WTC11 (cell line): ENCODE measurements around the gene RIPOR3. TPM values are rescaled to one million over a fixed set of nuclear protein-coding genes. Genes with fewer than 3 reads are reported as not detected.

Source experiments
- ATAC-seq: fragments of 200-7000 bp; cut with Tn5 transposase; 2 replicates; pipeline ENCODE4 v1.10.0; 2021; ENCODE audit warnings: mild to moderate bottlenecking, moderate library complexity
- CTCF ChIA-PET: fragments of 300-600 bp; sonication (Branson Sonifier 250); formaldehyde crosslinking; loops from one replicate; lab custom pipeline; 2021; ENCODE audit warnings: antibody characterized with exemption; lab: Charles Lee
- POLR2A ChIA-PET: fragments of 350-600 bp; sonication (Branson Sonifier 250); formaldehyde crosslinking; loops from one replicate; lab custom pipeline; 2021; ENCODE audit warnings: antibody characterized with exemption; lab: Charles Lee
- DNase-seq: peaks from one replicate; pipeline ENCODE4 v3.0.0; 2021; ENCODE audit warnings: low spot score
- H3K27ac Mint-ChIP-seq: 2 replicates; pipeline ENCODE4 v1.8.0; 2021; ENCODE audit warnings: mixed read lengths
- H3K27me3 Mint-ChIP-seq: 2 replicates; pipeline ENCODE4 v1.8.0; 2021; ENCODE audit warnings: low read depth, mild to moderate bottlenecking, moderate library complexity, mixed read lengths
- H3K36me3 Mint-ChIP-seq: 2 replicates; pipeline ENCODE4 v1.8.0; 2021; ENCODE audit warnings: mixed read lengths
- H3K4me1 Mint-ChIP-seq: 2 replicates; pipeline ENCODE4 v1.8.0; 2022; ENCODE audit warnings: mixed read lengths
- H3K4me3 Mint-ChIP-seq: 2 replicates; pipeline ENCODE4 v1.8.0; 2021; ENCODE audit warnings: mild to moderate bottlenecking, moderate library complexity, mixed read lengths
- H3K9me3 Mint-ChIP-seq: 2 replicates; pipeline ENCODE4 v1.8.0; 2021; ENCODE audit warnings: mixed read lengths
- AFF4 ChIP-seq: sonication (generic); formaldehyde crosslinking; IDR thresholded peaks from 2 replicates; pipeline ENCODE4 v1.8.1; 2023; ENCODE audit warnings: mild to moderate bottlenecking, missing genetic modification reagents, borderline replicate concordance
- CREM ChIP-seq: sonication (generic); formaldehyde crosslinking; IDR thresholded peaks from 2 replicates; pipeline ENCODE4 v1.8.1; 2022; ENCODE audit warnings: mild to moderate bottlenecking, missing genetic modification reagents, moderate library complexity
- E2F4 ChIP-seq: sonication (generic); formaldehyde crosslinking; IDR thresholded peaks from 2 replicates; pipeline ENCODE4 v1.8.1; 2022; ENCODE audit warnings: low read depth, mild to moderate bottlenecking, moderate library complexity, missing genetic modification reagents, borderline replicate concordance
- FOXK1 ChIP-seq: sonication (generic); formaldehyde crosslinking; IDR thresholded peaks from 2 replicates; pipeline ENCODE4 v1.8.0; 2022; ENCODE audit warnings: mild to moderate bottlenecking, moderate library complexity, missing genetic modification reagents
- GTF2I ChIP-seq: fragments of 250-450 bp; sonication (Bioruptor Pico); conservative IDR thresholded peaks from 2 replicates; pipeline ENCODE4 v1.4.0; 2021; ENCODE audit warnings: mild to moderate bottlenecking
- IRF1 ChIP-seq: sonication (generic); formaldehyde crosslinking; IDR thresholded peaks from 2 replicates; pipeline ENCODE4 v1.8.0; 2023; ENCODE audit warnings: missing genetic modification reagents
- JUN ChIP-seq: sonication (generic); formaldehyde crosslinking; IDR thresholded peaks from 2 replicates; pipeline ENCODE4 v1.8.0; 2023; ENCODE audit warnings: mild to moderate bottlenecking, missing genetic modification reagents
- MYBL2 ChIP-seq: sonication (generic); formaldehyde crosslinking; IDR thresholded peaks from 2 replicates; pipeline ENCODE4 v1.8.1; 2023; ENCODE audit warnings: mild to moderate bottlenecking, moderate library complexity, missing genetic modification reagents
- NR2C2 ChIP-seq: sonication (generic); formaldehyde crosslinking; IDR thresholded peaks from 2 replicates; pipeline ENCODE4 v1.8.0; 2022; ENCODE audit warnings: mild to moderate bottlenecking, missing genetic modification reagents
- PRDM15 ChIP-seq: sonication (generic); formaldehyde crosslinking; IDR thresholded peaks from 2 replicates; pipeline ENCODE4 v1.8.0; 2022; ENCODE audit warnings: missing genetic modification reagents
- PREB ChIP-seq: sonication (generic); formaldehyde crosslinking; IDR thresholded peaks from 2 replicates; pipeline ENCODE4 v1.8.1; 2022; ENCODE audit warnings: mild to moderate bottlenecking, missing genetic modification reagents, moderate library complexity, borderline replicate concordance
- TCF7 ChIP-seq: sonication (generic); formaldehyde crosslinking; IDR thresholded peaks from 2 replicates; pipeline ENCODE4 v1.8.0; 2022; ENCODE audit warnings: mild to moderate bottlenecking, low read depth, missing genetic modification reagents, moderate library complexity
- ZBTB21 ChIP-seq: sonication (generic); formaldehyde crosslinking; IDR thresholded peaks from 2 replicates; pipeline ENCODE4 v1.8.1; 2023; ENCODE audit warnings: mild to moderate bottlenecking, missing genetic modification reagents, borderline replicate concordance
- ZNF121 ChIP-seq: sonication (generic); formaldehyde crosslinking; IDR thresholded peaks from 2 replicates; pipeline ENCODE4 v1.8.0; 2023; ENCODE audit warnings: missing genetic modification reagents
- ZNF138 ChIP-seq: sonication (generic); formaldehyde crosslinking; conservative IDR thresholded peaks from 2 replicates; pipeline ENCODE4 v1.8.1; 2022; ENCODE audit warnings: mild to moderate bottlenecking, moderate library complexity, missing genetic modification reagents
- ZNF263 ChIP-seq: sonication (generic); formaldehyde crosslinking; IDR thresholded peaks from 2 replicates; pipeline ENCODE4 v1.8.1; 2022; ENCODE audit warnings: low read depth, mild to moderate bottlenecking, moderate library complexity, missing genetic modification reagents
- ZNF317 ChIP-seq: sonication (generic); formaldehyde crosslinking; IDR thresholded peaks from 2 replicates; pipeline ENCODE4 v1.8.1; 2023; ENCODE audit warnings: low read depth, mild to moderate bottlenecking, moderate library complexity, missing genetic modification reagents, borderline replicate concordance
- ZNF396 ChIP-seq: fragments of 250-450 bp; sonication (Bioruptor Pico); IDR thresholded peaks from 2 replicates; pipeline ENCODE4 v1.8.0; 2021; ENCODE audit warnings: mild to moderate bottlenecking, moderate library complexity, borderline replicate concordance
- ZNF423 ChIP-seq: fragments of 250-450 bp; sonication (Bioruptor Pico); IDR thresholded peaks from 2 replicates; pipeline ENCODE4 v2.1.2; 2022; ENCODE audit warnings: mild to moderate bottlenecking, moderate library complexity
- ZNF425 ChIP-seq: fragments of 250-450 bp; sonication (Bioruptor Pico); conservative IDR thresholded peaks from 2 replicates; pipeline ENCODE4 v1.9.0; 2021; ENCODE audit warnings: mild to moderate bottlenecking
- ZNF512 ChIP-seq: sonication (generic); formaldehyde crosslinking; IDR thresholded peaks from 2 replicates; pipeline ENCODE4 v1.8.1; 2022; ENCODE audit warnings: missing genetic modification reagents, borderline replicate concordance
- total RNA-seq: library from RNA; stranded (reverse); gene quantifications from 3 replicates; pipeline ENCODE4 v1.2.3, GENCODE V29; 2021

Gene RIPOR3
- total RNA-seq, 1 experiment from 2014 or later: 6.5 TPM

- TF ChIP-seq ZNF512 (no peak), TCF7 (CRISPR knock-in tag) (no peak), ZNF138 (CRISPR knock-in tag) (no peak), ZNF425 (CRISPR knock-in tag) (no peak), ZNF263 (CRISPR knock-in tag) (no peak), FOXK1 (CRISPR knock-in tag) (no peak), GTF2I (CRISPR knock-in tag) (no peak), NR2C2 (CRISPR knock-in tag) (no peak)
- TF ChIP-seq, all 79 proteins: peak for 0
Observed at GRCh38 chr20:50537546-50538201, 153.7 kb downstream of the RIPOR3 start (continued).

GRCh38 chr20:50536333-50536732 lies 155.0 kb downstream of the RIPOR3 start:
- no peaks in the 10 kb centered on the region for H3K27me3 Mint-ChIP-seq
- peaks cover 11% of the 10 kb centered on the region for H3K4me1 Mint-ChIP-seq
- no peaks in the 10 kb centered on the region for H3K36me3 Mint-ChIP-seq
- ChIA-PET POLR2A (no interaction called here), CTCF (interaction anchor here (1.0 kb wide), 1 partner anchor 257 kb away, joined by 6 read pairs; no protein-coding TSS in a partner anchor)
- no peak overlapping the region for H3K27ac Mint-ChIP-seq
- no peaks in the 10 kb centered on the region for H3K9me3 Mint-ChIP-seq
- no peak overlapping the region for H3K4me3 Mint-ChIP-seq
- ATAC-seq: no peak
- DNase-seq: no peak
- TF ChIP-seq E2F4: no peak
- no peak for TF ChIP-seq ZNF396 (CRISPR knock-in tag)
- TF ChIP-seq PRDM15 (CRISPR knock-in tag): no peak
- TF ChIP-seq CREM (CRISPR knock-in tag): no peak
- TF ChIP-seq IRF1 (CRISPR knock-in tag): no peak
- no peak for TF ChIP-seq PREB (CRISPR knock-in tag)
- no peak for TF ChIP-seq JUN (CRISPR knock-in tag)
- TF ChIP-seq ZNF121 (CRISPR knock-in tag): no peak
- TF ChIP-seq FOXK1 (CRISPR knock-in tag): no peak
- TF ChIP-seq ZBTB21 (CRISPR knock-in tag): no peak
- TF ChIP-seq ZNF423 (CRISPR knock-in tag): no peak
- TF ChIP-seq AFF4 (CRISPR knock-in tag): no peak
- TF ChIP-seq NR2C2 (CRISPR knock-in tag): no peak
- TF ChIP-seq MYBL2 (CRISPR knock-in tag): no peak
- no peak for TF ChIP-seq ZNF317 (CRISPR knock-in tag)
